Progenitor cell of endocrine pancreas (in vitro differentiated cells): ENCODE data around the gene PRSS23. TPM values are rescaled to one million over a fixed set of nuclear protein-coding genes. Genes with fewer than 3 reads are reported as not detected.

ENCODE experiments used
- DNase-seq: peaks from one replicate; pipeline ENCODE4 v3.0.0; 2021; ENCODE audit warnings: low spot score; ENCODE audit not compliant: unreplicated experiment
- H3K27ac Mint-ChIP-seq: 2 replicates; pipeline ENCODE4 v1.8.0; 2021; ENCODE audit warnings: mild to moderate bottlenecking, moderate library complexity, mixed read lengths
- H3K27me3 Mint-ChIP-seq: 2 replicates; pipeline ENCODE4 v1.8.0; 2021; ENCODE audit warnings: mixed read lengths
- H3K36me3 Mint-ChIP-seq: 2 replicates; pipeline ENCODE4 v1.8.0; 2022; ENCODE audit warnings: mixed read lengths; ENCODE audit not compliant: insufficient read depth
- H3K4me1 Mint-ChIP-seq: 2 replicates; pipeline ENCODE4 v1.8.0; 2021; ENCODE audit warnings: low read depth, mixed read lengths
- H3K4me3 Mint-ChIP-seq: 2 replicates; pipeline ENCODE4 v1.8.0; 2021; ENCODE audit warnings: low read depth, mild to moderate bottlenecking, moderate library complexity, mixed read lengths
- H3K9me3 Mint-ChIP-seq: 2 replicates; pipeline ENCODE4 v1.8.0; 2021; ENCODE audit warnings: low read depth, mixed read lengths
- CTCF ChIP-seq: fragments of 200-600 bp; sonication (generic); IDR thresholded peaks from one replicate; pipeline ENCODE4 v1.5.0; 2021; ENCODE audit warnings: antibody characterized with exemption, mild to moderate bottlenecking; ENCODE audit not compliant: unreplicated experiment
- total RNA-seq: library from RNA; stranded (reverse); gene quantifications from 2 replicates; pipeline ENCODE4 v1.2.1, GENCODE V29; 2021

Gene PRSS23
- total RNA-seq, 1 donor from 2014 or later: 31.6 TPM

- Mint-ChIP-seq H3K4me3 (no peak overlapping the region), H3K36me3 (no peaks in the 10 kb centered on the region), H3K27ac (no peak overlapping the region), H3K27me3 (peaks cover 8% of the 10 kb centered on the region), H3K9me3 (no peaks in the 10 kb centered on the region), H3K4me1 (peaks cover 21% of the 10 kb centered on the region)
- DNase-seq: no peak
- TF ChIP-seq CTCF: no peak
Measured at GRCh38 chr11:86795949-86796348, 4.4 kb upstream of the PRSS23 start.

GRCh38 chr11:86797133-86797532 is 3.2 kb upstream of the PRSS23 start:
- Mint-ChIP-seq H3K9me3 (no peaks in the 10 kb centered on the region), H3K27ac (peak overlapping the region; percentile 50), H3K4me1 (peaks cover 21% of the 10 kb centered on the region), H3K36me3 (no peaks in the 10 kb centered on the region), H3K27me3 (peaks cover 11% of the 10 kb centered on the region), H3K4me3 (no peak overlapping the region)
- no peak for TF ChIP-seq CTCF
- DNase-seq: no peak

GRCh38 chr11:86798988-86799387 is 1.4 kb upstream of the PRSS23 start:
- H3K4me3 Mint-ChIP-seq: peak overlapping the region; percentile 72
- peaks cover 11% of the 10 kb centered on the region for H3K27me3 Mint-ChIP-seq
- no peak overlapping the region for H3K27ac Mint-ChIP-seq
- no peak for DNase-seq
- TF ChIP-seq CTCF: no peak
- no peaks in the 10 kb centered on the region for H3K36me3 Mint-ChIP-seq
- H3K9me3 Mint-ChIP-seq: no peaks in the 10 kb centered on the region
- peaks cover 34% of the 10 kb centered on the region for H3K4me1 Mint-ChIP-seq

GRCh38 chr11:86799680-86800075 is 664 bp upstream of the PRSS23 start:
- no peak for TF ChIP-seq CTCF
- peaks cover 35% of the 10 kb centered on the region for H3K4me1 Mint-ChIP-seq
- H3K36me3 Mint-ChIP-seq: no peaks in the 10 kb centered on the region
- peak overlapping the region; percentile 93 for H3K27ac Mint-ChIP-seq
- peak overlapping the region; percentile 72 for H3K4me3 Mint-ChIP-seq
- H3K27me3 Mint-ChIP-seq: peaks cover 11% of the 10 kb centered on the region
- no peak for DNase-seq
- H3K9me3 Mint-ChIP-seq: no peaks in the 10 kb centered on the region

GRCh38 chr11:86800960-86801272 is 574 bp downstream of the PRSS23 start:
- no peak for TF ChIP-seq CTCF
- Mint-ChIP-seq H3K27me3 (peaks cover 11% of the 10 kb centered on the region), H3K9me3 (no peaks in the 10 kb centered on the region), H3K36me3 (no peaks in the 10 kb centered on the region), H3K27ac (peak overlapping the region; percentile 90), H3K4me3 (peak overlapping the region; percentile 84), H3K4me1 (peaks cover 36% of the 10 kb centered on the region)
- DNase-seq: no peak
